ENCODE measurements around the gene LMO2. TPM values are rescaled to one million over a fixed set of nuclear protein-coding genes. Genes with fewer than 3 reads are reported as not detected.

Gene LMO2
- total and polyA plus RNA-seq, 2 donors from 2014 or later = 57.1 to 60.6 TPM

DNA sequence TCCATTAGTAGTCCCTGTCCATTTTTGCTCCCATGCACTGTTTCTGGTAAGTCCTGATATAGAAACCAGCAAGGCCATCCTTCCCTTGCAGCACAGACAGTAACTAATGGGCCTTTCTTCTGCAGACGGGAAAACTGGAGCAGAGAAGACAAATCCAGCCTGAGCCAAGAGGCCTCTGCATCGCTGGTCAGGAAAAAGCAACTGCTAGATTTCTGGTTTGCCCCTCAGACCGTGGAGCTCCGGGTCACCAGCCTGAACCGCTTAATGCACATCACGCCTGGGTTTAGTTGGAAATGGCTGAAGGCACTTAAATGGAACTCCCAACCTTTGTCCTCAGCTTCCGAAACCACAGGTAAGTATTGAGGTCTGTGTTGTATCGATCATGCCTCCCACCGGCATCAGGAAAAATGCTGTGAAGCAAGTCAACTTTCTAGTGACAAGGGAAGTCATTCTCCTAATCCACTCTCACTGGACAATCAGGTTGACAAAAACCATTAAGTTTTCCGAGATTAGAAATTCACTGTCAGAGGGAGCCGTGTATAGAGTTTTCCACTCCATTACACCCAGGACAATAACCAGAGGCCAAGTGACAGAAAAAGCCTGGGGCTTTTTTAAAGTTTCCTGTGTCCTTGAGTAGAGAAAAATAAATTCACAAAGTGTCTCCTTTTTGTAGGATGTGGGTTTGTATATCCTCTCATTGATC lies 14.8 kb upstream of the LMO2 start:
- H3K36me3 ChIP-seq (ENCODE audit: control insufficient read depth in 2 of 3, insufficient read depth in 3 of 3, low read length in 3 of 3) = no peaks in the 10 kb centered on the region
- DNase-seq = peak in 4 of 5 donors; percentile 48 to 71 (median 62)
- H3K4me1 ChIP-seq (ENCODE audit: control insufficient read depth in 2 of 3, insufficient read depth in 2 of 3, low read depth in 1 of 3, low read length in 3 of 3) = no peaks in the 10 kb centered on the region
- no peaks in the 10 kb centered on the region for H3K9me3 ChIP-seq (ENCODE audit: control insufficient read depth in 2 of 3, insufficient read depth in 1 of 3, low read length in 3 of 3)
- intact Hi-C loops (cut with DNase I) = no loop called here
- TF ChIP-seq, protein P1, sequence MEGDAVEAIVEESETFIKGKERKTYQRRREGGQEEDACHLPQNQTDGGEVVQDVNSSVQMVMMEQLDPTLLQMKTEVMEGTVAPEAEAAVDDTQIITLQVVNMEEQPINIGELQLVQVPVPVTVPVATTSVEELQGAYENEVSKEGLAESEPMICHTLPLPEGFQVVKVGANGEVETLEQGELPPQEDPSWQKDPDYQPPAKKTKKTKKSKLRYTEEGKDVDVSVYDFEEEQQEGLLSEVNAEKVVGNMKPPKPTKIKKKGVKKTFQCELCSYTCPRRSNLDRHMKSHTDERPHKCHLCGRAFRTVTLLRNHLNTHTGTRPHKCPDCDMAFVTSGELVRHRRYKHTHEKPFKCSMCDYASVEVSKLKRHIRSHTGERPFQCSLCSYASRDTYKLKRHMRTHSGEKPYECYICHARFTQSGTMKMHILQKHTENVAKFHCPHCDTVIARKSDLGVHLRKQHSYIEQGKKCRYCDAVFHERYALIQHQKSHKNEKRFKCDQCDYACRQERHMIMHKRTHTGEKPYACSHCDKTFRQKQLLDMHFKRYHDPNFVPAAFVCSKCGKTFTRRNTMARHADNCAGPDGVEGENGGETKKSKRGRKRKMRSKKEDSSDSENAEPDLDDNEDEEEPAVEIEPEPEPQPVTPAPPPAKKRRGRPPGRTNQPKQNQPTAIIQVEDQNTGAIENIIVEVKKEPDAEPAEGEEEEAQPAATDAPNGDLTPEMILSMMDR (IDR thresholded peaks at IDR 0.05; ENCODE audit: borderline replicate concordance, extremely low read depth, insufficient read depth) = no peak
- no peak overlapping the region for H3K9ac ChIP-seq (ENCODE audit: low read length in 3 of 3)
- no peaks in the 10 kb centered on the region for H3K27me3 ChIP-seq (ENCODE audit: control insufficient read depth, insufficient read depth, low read length)
- H3K27ac ChIP-seq (ENCODE audit: low read depth in 2 of 2, low read length in 2 of 2) = no peak overlapping the region
- H3K4me3 ChIP-seq (ENCODE audit: low read length in 3 of 3) = no peak overlapping the region
- FAIRE-seq = no peak

DNA sequence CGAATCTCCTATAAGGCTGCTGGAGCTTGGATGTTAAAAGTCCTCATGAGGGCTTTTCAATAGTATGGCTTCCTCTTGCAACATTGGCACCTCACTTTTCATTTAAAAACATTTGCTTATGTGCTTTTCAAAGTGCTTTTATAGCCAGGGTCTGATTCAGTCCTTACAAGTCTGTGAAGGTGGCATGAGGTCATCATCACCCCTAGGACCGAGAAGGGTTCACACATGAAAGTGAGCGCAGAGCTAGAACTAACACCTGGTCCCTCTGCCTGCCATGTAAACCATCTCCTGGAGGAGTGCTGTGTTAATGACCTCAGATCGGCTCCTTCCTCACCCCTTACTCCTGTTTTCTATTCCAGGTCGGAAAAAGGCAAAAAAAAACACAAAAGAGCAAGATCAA lies 12.2 kb upstream of the LMO2 start:
- no peak overlapping the region for H3K27ac ChIP-seq (ENCODE audit: low read depth in 2 of 2, low read length in 2 of 2)
- H3K36me3 ChIP-seq (ENCODE audit: control insufficient read depth in 2 of 3, insufficient read depth in 3 of 3, low read length in 3 of 3) = no peaks in the 10 kb centered on the region
- TF ChIP-seq, protein P1 (IDR thresholded peaks at IDR 0.05; ENCODE audit: borderline replicate concordance, extremely low read depth, insufficient read depth) = no peak
- H3K9me3 ChIP-seq (ENCODE audit: control insufficient read depth in 2 of 3, insufficient read depth in 1 of 3, low read length in 3 of 3) = no peaks in the 10 kb centered on the region
- H3K4me1 ChIP-seq (ENCODE audit: control insufficient read depth in 2 of 3, insufficient read depth in 2 of 3, low read depth in 1 of 3, low read length in 3 of 3) = peaks cover 0 to under 1% (median 0%) of the 10 kb centered on the region in 3 donors
- DNase-seq = peak in 2 of 5 donors; percentile 21 to 31
- intact Hi-C loops (cut with DNase I) = no loop called here
- H3K9ac ChIP-seq (ENCODE audit: low read length in 3 of 3) = no peak overlapping the region
- no peak overlapping the region for H3K4me3 ChIP-seq (ENCODE audit: low read length in 3 of 3)
- no peaks in the 10 kb centered on the region for H3K27me3 ChIP-seq (ENCODE audit: control insufficient read depth, insufficient read depth, low read length)
- FAIRE-seq = no peak

DNA sequence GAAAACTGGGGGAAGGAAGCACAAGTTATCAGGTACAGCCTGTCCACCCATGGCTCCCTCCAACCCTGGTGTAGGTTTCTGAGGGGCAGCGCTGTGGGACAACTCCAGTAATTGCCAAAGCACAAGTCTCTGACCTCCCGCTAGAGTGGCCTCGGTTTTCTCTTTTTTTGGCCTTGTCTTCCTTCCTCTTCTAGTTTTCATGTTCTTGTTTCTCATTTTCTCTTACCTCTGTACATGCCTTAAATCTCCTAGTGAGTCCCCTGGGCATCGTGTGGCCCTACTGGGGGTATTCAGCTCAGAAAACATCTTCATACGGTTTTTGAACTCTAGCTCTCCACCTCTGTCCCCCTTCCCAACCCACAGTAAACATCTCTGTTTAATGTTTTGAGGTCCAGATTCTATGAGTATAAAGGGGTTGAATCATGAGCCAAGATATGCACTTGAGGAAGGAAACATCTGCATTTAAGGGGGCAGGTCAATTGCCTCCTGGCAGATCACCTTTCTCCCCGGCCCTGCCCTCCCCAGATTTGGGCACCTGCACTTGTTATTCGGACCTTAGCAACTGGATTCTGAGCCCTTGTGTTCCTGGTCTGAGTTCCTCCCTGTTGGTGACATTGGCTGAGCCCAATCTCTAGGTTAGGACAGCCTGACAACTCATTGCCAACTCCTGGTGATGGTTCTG lies 8.4 kb upstream of the LMO2 start:
- TF ChIP-seq, protein P1 (IDR thresholded peaks at IDR 0.05; ENCODE audit: borderline replicate concordance, extremely low read depth, insufficient read depth) = no peak
- intact Hi-C loops (cut with DNase I) = no loop called here
- H3K9me3 ChIP-seq (ENCODE audit: control insufficient read depth in 2 of 3, insufficient read depth in 1 of 3, low read length in 3 of 3) = no peaks in the 10 kb centered on the region
- no peak overlapping the region for H3K4me3 ChIP-seq (ENCODE audit: low read length in 3 of 3)
- H3K36me3 ChIP-seq (ENCODE audit: control insufficient read depth in 2 of 3, insufficient read depth in 3 of 3, low read length in 3 of 3) = no peaks in the 10 kb centered on the region
- no peaks in the 10 kb centered on the region for H3K27me3 ChIP-seq (ENCODE audit: control insufficient read depth, insufficient read depth, low read length)
- DNase-seq (no peak), FAIRE-seq (no peak)
- H3K27ac ChIP-seq (ENCODE audit: low read depth in 2 of 2, low read length in 2 of 2) = no peak overlapping the region
- H3K4me1 ChIP-seq (ENCODE audit: control insufficient read depth in 2 of 3, insufficient read depth in 2 of 3, low read depth in 1 of 3, low read length in 3 of 3) = peaks cover 0 to 4% (median 3%) of the 10 kb centered on the region in 3 donors
- H3K9ac ChIP-seq (ENCODE audit: low read length in 3 of 3) = no peak overlapping the region

Data from kidney (tissue), 14 donors.